Mesenchymal stem cell (in vitro differentiated cells and primary cell): ENCODE results near the gene IRF4.

Experiments
- DNase-seq: peaks from one replicate; pipeline ENCODE4 v3.0.0-alpha.2; 2013
- H2AFZ ChIP-seq: one replicate; pipeline ENCODE4 v1.6.1; 2013; ENCODE audit warnings: low read depth, mild to moderate bottlenecking, control low read depth, inconsistent platforms, low read length, moderate library complexity
- H2AK5ac ChIP-seq: 2 replicates; pipeline ENCODE4 v1.6.1; 2013; ENCODE audit warnings: low read length, moderate library complexity, mild to moderate bottlenecking, inconsistent platforms; ENCODE audit not compliant: severe bottlenecking
- H2BK120ac ChIP-seq: one replicate; pipeline ENCODE4 v1.6.1; 2013; ENCODE audit warnings: low read depth, mild to moderate bottlenecking, inconsistent platforms, low read length, moderate library complexity
- H2BK12ac ChIP-seq, 2 experiments: one replicate each; pipeline ENCODE4 v1.6.1; 2013; ENCODE audit warnings: inconsistent platforms in 2 of 2, low read length in 2 of 2, mild to moderate bottlenecking in 2 of 2, moderate library complexity in 2 of 2, control low read depth in 1 of 2
- H2BK15ac ChIP-seq: one replicate; pipeline ENCODE4 v1.6.1; 2013; ENCODE audit warnings: mild to moderate bottlenecking, low read depth, inconsistent platforms; ENCODE audit not compliant: poor library complexity, severe bottlenecking
- H2BK5ac ChIP-seq: 2 replicates; pipeline ENCODE4 v1.6.1; 2013; ENCODE audit warnings: low read depth, mild to moderate bottlenecking, low read length, control low read depth, inconsistent platforms; ENCODE audit not compliant: poor library complexity, severe bottlenecking
- H3K14ac ChIP-seq, 2 experiments: one replicate each; pipeline ENCODE4 v1.6.1; 2013; ENCODE audit warnings: inconsistent platforms in 2 of 2, low read length in 2 of 2, control low read depth in 1 of 2, mild to moderate bottlenecking in 1 of 2, moderate library complexity in 1 of 2
- H3K18ac ChIP-seq, 2 experiments: one replicate each; pipeline ENCODE4 v1.6.1; 2013; ENCODE audit warnings: inconsistent platforms in 2 of 2, low read length in 2 of 2, control low read depth in 1 of 2, low read depth in 1 of 2, mild to moderate bottlenecking in 1 of 2
- H3K23ac ChIP-seq, 2 experiments: one replicate each; pipeline ENCODE4 v1.6.1; 2013; ENCODE audit warnings: inconsistent platforms in 2 of 2, low read length in 2 of 2, mild to moderate bottlenecking in 2 of 2, moderate library complexity in 2 of 2, control low read depth in 1 of 2
- H3K27ac ChIP-seq: 2 replicates; pipeline ENCODE4 v1.5.1; 2013; ENCODE audit warnings: mild to moderate bottlenecking, moderate library complexity, low read length, control low read depth, inconsistent platforms; ENCODE audit not compliant: poor library complexity, severe bottlenecking
- H3K27me3 ChIP-seq, 2 experiments: 2 replicates each; pipeline versions ENCODE4 v1.6.1 to v1.7.0; 2013; ENCODE audit warnings: low read length in 2 of 2, mild to moderate bottlenecking in 2 of 2, moderate library complexity in 2 of 2, control low read depth in 1 of 2, inconsistent platforms in 1 of 2; ENCODE audit not compliant: control insufficient read depth in 1 of 2, insufficient read depth in 1 of 2
- H3K36me3 ChIP-seq, 2 experiments: 2 replicates each; pipeline versions ENCODE4 v1.6.1 to v1.7.0; 2013; ENCODE audit warnings: low read length in 2 of 2, control low read depth in 1 of 2, inconsistent platforms in 1 of 2, low read depth in 1 of 2, mild to moderate bottlenecking in 1 of 2; ENCODE audit not compliant: insufficient read depth in 2 of 2, control insufficient read depth in 1 of 2
- H3K4ac ChIP-seq, 2 experiments: one replicate each; pipeline ENCODE4 v1.6.1; 2013; ENCODE audit warnings: inconsistent platforms in 2 of 2, low read length in 2 of 2, mild to moderate bottlenecking in 2 of 2, moderate library complexity in 2 of 2, control low read depth in 1 of 2, low read depth in 1 of 2
- H3K4me1 ChIP-seq: 2 replicates; pipeline ENCODE4 v1.6.1; 2013; ENCODE audit warnings: low read depth, low read length, control low read depth; ENCODE audit not compliant: control insufficient read depth, insufficient read depth
- H3K4me2 ChIP-seq: 2 replicates; pipeline ENCODE4 v1.6.1; 2013; ENCODE audit warnings: low read length, mild to moderate bottlenecking, inconsistent platforms; ENCODE audit not compliant: poor library complexity, severe bottlenecking
- H3K4me3 ChIP-seq, 2 experiments: 2 replicates each; pipeline versions ENCODE4 v1.5.1 to v1.7.0; 2013; ENCODE audit warnings: low read length in 2 of 2, mild to moderate bottlenecking in 2 of 2, control low read depth in 1 of 2, low read depth in 1 of 2; ENCODE audit not compliant: insufficient read depth in 1 of 2
- H3K79me1 ChIP-seq: replicated peaks from 2 replicates; pipeline ENCODE4 v1.6.1; 2013; ENCODE audit warnings: mild to moderate bottlenecking, control low read depth, low read length, inconsistent platforms; ENCODE audit not compliant: poor library complexity, severe bottlenecking
- H3K9ac ChIP-seq: 2 replicates; pipeline ENCODE4 v1.7.0; 2013; ENCODE audit warnings: mild to moderate bottlenecking, low read length, moderate library complexity
- H3K9me3 ChIP-seq: 2 replicates; pipeline ENCODE4 v1.7.0; 2013; ENCODE audit warnings: mild to moderate bottlenecking, low read length; ENCODE audit not compliant: control insufficient read depth
- H4K8ac ChIP-seq: one replicate; pipeline ENCODE4 v1.6.1; 2013; ENCODE audit warnings: inconsistent platforms, mild to moderate bottlenecking, low read length, moderate library complexity
- H4K91ac ChIP-seq: one replicate; pipeline ENCODE4 v1.6.1; 2013; ENCODE audit warnings: mild to moderate bottlenecking, low read length, inconsistent platforms
- WGBS: methylation state at CpG from one replicate; pipeline ENCODE4 v1.1.7; 2013; ENCODE audit warnings: mixed read lengths; 5-methylcytosine and 5-hydroxymethylcytosine counted together

The IRF4 gene

GRCh38 chr6:412146-412886, 20.8 kb downstream of the IRF4 start:
- Histone ChIP-seq H2BK12ac (no peak overlapping the region), H3K4me3 (no peak overlapping the region), H3K9ac (no peak overlapping the region), H3K36me3 (peaks cover 0 to 10% of the 10 kb centered on the region in 2 experiments), H4K91ac (no peak overlapping the region), H3K27me3 (peaks cover 0 to 5% of the 10 kb centered on the region in 2 experiments), H3K14ac (no peak overlapping the region), H3K18ac (no peak overlapping the region), H3K79me1 (no peaks in the 10 kb centered on the region), H3K27ac (no peak overlapping the region), H3K4me1 (no peaks in the 10 kb centered on the region), H3K4me2 (no peak overlapping the region), H2BK5ac (no peak overlapping the region), H3K9me3 (peaks cover 9% of the 10 kb centered on the region), H3K4ac (no peak overlapping the region), H2BK120ac (no peak overlapping the region), H2AK5ac (no peak overlapping the region), H2BK15ac (no peak overlapping the region), H2AFZ (no peak overlapping the region), H3K23ac (no peak overlapping the region), H4K8ac (no peak overlapping the region)
- no peak for DNase-seq
- WGBS: 57% methylated on average over 3 of the region's 3 CpGs

GRCh38 chr6:414447-414846, 22.9 kb downstream of the IRF4 start:
- Histone ChIP-seq H3K4ac (no peak overlapping the region), H2AK5ac (no peak overlapping the region), H3K27me3 (peaks cover 0 to 5% of the 10 kb centered on the region in 2 experiments), H2BK15ac (no peak overlapping the region), H2AFZ (no peak overlapping the region), H3K36me3 (no peaks in the 10 kb centered on the region), H4K8ac (no peak overlapping the region), H2BK120ac (no peak overlapping the region), H3K9me3 (peaks cover 9% of the 10 kb centered on the region), H2BK12ac (no peak overlapping the region), H3K4me2 (no peak overlapping the region), H3K4me1 (no peaks in the 10 kb centered on the region), H3K79me1 (no peaks in the 10 kb centered on the region), H3K4me3 (no peak overlapping the region), H4K91ac (no peak overlapping the region), H3K9ac (no peak overlapping the region), H2BK5ac (no peak overlapping the region), H3K14ac (no peak overlapping the region), H3K27ac (no peak overlapping the region), H3K18ac (no peak overlapping the region), H3K23ac (no peak overlapping the region)
- DNase-seq: no peak

- Histone ChIP-seq H4K8ac (no peak overlapping the region), H3K4ac (no peak overlapping the region), H3K4me3 (no peak overlapping the region), H3K4me2 (no peak overlapping the region), H2BK15ac (no peak overlapping the region), H2AK5ac (no peak overlapping the region), H3K9me3 (peaks cover 9% of the 10 kb centered on the region), H3K27me3 (peaks cover 0 to 5% of the 10 kb centered on the region in 2 experiments), H3K18ac (no peak overlapping the region), H2BK12ac (no peak overlapping the region), H3K36me3 (no peaks in the 10 kb centered on the region), H2BK5ac (no peak overlapping the region), H3K9ac (no peak overlapping the region), H3K27ac (no peak overlapping the region), H3K23ac (no peak overlapping the region), H2AFZ (no peak overlapping the region), H2BK120ac (no peak overlapping the region), H3K4me1 (no peaks in the 10 kb centered on the region), H3K79me1 (no peaks in the 10 kb centered on the region), H4K91ac (no peak overlapping the region), H3K14ac (no peak overlapping the region)
- DNase-seq: no peak
- 90% methylated on average over 3 of the region's 3 CpGs for WGBS
These were observed 23.5 kb downstream of the IRF4 start for GRCh38 chr6:415087-415486.

- Histone ChIP-seq H3K14ac (no peak overlapping the region), H3K4me2 (no peak overlapping the region), H3K79me1 (no peaks in the 10 kb centered on the region), H3K23ac (no peak overlapping the region), H2BK5ac (no peak overlapping the region), H3K4me1 (peaks cover 13% of the 10 kb centered on the region), H3K9me3 (peaks cover 2% of the 10 kb centered on the region), H2AFZ (no peak overlapping the region), H3K9ac (no peak overlapping the region), H2AK5ac (no peak overlapping the region), H4K8ac (no peak overlapping the region), H2BK120ac (no peak overlapping the region), H3K27me3 (no peaks in the 10 kb centered on the region), H2BK15ac (no peak overlapping the region), H3K18ac (no peak overlapping the region), H2BK12ac (no peak overlapping the region), H3K36me3 (no peaks in the 10 kb centered on the region), H3K4me3 (no peak overlapping the region), H3K4ac (no peak overlapping the region), H4K91ac (no peak overlapping the region), H3K27ac (no peak overlapping the region)
- no peak for DNase-seq
- 93% methylated on average over 5 of the region's 7 CpGs for WGBS
These were observed 29.7 kb downstream of the IRF4 start for GRCh38 chr6:421211-421610.
